ENCODE data around the gene HOXA1.
A peak's percentile ranks its signal among the peaks of the same experiment; 100 is the strongest.

Gene HOXA1

DNA sequence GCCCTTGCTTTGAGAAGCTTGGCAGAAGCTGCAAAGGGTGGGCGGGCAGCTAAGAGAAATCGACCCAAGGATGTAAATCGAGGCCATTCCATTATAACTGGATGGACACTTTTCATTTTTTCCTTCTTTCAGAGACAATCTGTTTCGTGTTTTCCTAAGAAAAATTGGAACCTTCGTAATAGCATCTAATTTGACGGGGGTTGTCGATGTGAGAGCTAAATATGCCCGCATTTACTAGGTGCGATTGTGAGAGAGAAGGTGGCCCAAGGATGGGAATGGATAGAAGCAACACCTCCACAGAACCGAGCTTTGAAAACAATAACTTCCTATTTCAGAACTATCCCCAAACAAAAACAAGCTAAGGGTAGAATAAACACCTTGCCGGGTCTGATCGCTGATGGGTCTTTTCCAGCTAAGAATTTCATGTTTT lies 35.6 kb upstream of the HOXA1 start:
- DNase-seq, result no peak

- DNase-seq, result peak; percentile 95
Observed at GRCh38 chr7:27130540-27131389, 35.0 kb upstream of the HOXA1 start, which contains the start of gene HOXA4. TSS of gene HOXA4 (minus strand) at chr7:27130757. CDS start at chr7:27130733, 24 bp downstream.

DNA sequence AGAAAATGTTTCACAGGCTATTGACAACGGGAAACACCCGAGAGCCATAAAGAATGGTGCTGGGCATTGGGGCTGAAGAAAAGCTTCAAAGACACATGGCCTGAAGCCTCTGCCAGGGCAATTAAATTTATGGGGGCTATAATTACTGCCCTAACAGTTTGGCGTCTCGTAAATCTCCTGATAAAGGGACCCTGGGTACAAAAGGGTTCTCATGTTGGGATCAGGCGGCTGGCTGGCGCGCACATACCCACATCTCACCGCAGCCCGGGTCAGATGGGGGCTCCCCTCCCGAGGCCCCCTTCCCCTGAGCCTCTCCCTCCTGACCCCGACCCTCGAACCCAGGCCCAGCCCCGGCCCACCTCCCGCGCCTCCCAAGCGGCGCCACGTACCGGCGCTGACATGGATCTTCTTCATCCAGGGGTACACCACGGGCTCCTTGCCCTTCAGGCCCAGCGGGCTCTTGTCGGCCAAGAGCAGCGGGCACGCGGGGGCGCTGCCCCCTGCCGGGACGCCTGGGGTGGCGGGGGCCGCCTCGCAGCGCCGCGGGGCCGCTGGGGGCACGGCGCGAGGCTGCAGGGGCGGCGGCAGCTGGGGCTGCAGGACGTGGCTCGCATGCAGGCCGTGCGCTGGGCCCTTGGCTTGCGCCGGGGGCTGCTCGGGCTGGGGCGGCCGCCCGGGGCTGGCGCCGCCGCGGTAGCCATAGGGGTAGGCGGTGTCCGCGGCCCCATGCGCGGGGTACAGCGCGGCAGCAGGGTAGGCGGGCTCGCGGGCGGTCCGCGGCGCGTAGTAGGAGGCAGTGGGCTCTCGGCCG lies 34.1 kb upstream of the HOXA1 start:
- peak; percentile 59 for DNase-seq

GRCh38 chr7:27128776-27129728 lies 33.3 kb upstream of the HOXA1 start:
- no peak for DNase-seq

- peak; percentile 81 for DNase-seq
Observed at GRCh38 chr7:27128034-27128433, 32.2 kb upstream of the HOXA1 start.

DNA sequence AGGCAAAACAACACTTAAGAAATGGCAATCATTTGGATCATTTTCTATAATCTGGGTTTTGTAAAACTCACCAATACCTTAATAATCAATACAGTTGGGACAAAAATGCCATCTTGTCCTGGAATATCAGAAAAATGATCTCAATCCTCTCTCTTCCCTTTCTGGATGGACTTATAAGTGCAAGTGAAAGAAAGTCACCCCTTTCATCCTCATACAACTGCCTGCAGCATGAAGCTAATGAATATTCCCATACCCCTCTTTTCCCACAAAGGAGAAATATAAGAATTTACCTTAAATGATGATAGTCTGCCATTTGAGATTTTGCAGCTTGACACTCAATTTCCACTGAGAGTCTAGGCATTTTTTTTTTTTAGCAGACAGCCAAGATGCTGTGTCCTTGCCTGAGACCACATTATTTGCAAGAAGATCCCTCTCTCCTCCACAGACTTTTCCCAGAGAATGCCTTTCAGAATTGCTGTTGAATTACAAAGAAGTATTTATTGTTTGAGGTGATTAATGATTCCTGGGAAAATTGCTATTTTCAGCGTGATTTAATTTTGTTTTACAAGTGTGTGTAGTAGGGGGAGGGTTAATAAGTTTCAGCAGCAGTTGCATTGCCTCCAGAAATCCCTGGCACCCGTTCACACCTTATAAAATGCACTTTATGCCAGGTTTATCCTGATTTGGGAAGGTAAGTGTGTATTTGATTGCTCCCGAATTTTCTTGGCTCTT lies 31.0 kb upstream of the HOXA1 start:
- no peak for DNase-seq

GRCh38 chr7:27125986-27126394 lies 30.2 kb upstream of the HOXA1 start:
- no peak for DNase-seq

- DNase-seq, result no peak
Observed at GRCh38 chr7:27124902-27125689, 29.3 kb upstream of the HOXA1 start.

- DNase-seq, result peak; percentile 32
Observed at GRCh38 chr7:27124096-27124901, 28.5 kb upstream of the HOXA1 start.

DNA sequence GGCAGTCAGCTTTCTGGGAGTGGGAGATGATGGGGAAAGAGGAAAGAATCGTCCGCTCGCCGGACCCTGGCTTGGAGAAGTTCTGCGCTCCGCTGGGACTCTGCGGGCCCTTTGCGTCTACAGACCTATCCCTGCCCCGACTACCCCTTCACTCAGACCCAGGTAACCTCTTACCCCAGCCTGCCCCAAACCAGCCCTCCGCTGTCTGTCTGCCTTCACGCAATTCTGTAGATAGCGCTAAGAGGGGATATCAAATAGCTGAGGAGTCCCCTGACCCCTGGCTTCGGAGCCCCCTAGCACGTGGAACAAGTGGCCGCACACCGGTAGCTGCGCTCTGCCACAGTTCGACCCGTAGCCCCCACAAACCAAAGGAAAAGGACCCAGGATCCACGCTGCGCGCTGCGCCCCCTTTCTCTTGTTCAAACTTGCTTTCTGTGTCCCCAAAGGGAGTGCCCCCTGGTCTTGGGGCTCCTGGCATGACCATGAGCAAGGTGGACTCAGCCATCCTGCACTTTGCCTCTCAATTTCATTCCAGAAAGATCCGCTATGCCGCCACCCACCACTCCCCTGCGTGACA lies 27.8 kb upstream of the HOXA1 start:
- no peak for DNase-seq

DNA sequence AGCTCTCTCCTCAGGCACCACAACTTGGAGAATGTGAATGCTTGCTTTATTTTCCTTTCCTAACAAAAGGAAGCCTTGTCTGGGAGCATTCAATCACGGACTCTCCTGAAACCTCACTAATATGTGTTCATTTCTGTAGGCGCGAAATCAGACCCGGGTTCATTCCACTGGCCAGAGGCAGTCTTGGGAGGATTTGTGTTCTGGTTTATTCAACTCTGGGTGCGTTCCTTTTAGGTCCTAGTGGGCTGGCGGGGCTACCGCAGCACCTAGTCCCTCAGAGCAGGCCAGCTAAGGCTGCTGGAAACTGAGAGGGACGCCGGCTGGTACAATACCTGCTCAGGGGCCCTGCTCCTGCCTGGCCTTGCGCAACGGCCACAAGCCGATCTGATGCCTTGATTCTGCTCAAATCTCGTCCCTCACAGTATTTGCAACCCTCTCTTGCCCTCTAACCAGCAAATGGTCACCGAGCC lies 27.2 kb upstream of the HOXA1 start:
- no peak for DNase-seq

DNA sequence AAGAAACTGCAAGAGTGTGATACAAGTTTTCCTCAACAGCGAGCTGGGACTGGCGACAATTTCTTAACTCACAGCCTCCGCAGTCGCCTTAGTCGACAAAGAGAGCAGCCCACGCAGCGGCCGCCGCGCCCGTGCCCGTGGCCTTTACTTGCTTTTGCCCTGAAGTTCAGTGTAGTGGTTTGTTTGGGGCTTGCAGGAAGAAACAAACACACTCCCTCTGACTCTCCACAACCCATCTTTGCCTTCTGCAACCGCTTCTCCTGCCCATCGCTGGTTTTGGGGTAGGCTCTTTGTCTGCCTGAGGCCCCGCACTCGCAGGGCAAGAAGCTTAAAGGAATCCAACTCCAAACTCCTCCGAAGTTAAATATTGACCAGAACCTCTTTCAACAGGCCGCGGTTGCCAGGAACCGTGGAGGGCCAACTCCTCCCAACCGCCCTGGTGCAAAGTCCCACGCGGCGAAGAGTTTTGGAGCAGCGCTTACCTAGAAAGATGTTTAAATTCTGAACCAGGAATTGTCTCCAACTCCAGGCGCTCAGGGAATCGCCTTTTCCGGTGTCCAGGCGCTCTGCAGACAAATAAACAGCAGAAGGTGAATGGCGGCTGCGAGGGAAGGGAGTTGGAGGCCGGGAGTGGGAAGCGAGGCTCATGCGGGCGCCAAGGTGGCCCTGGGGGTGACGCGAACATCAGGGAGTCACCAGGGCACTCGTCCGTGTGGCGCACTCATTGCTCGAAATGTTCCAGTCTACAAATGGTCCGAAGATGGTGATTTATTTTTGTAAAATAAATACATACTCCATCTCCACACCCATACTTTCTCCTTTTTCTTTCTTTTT lies 26.5 kb upstream of the HOXA1 start:
- DNase-seq, result peak; percentile 28

DNA sequence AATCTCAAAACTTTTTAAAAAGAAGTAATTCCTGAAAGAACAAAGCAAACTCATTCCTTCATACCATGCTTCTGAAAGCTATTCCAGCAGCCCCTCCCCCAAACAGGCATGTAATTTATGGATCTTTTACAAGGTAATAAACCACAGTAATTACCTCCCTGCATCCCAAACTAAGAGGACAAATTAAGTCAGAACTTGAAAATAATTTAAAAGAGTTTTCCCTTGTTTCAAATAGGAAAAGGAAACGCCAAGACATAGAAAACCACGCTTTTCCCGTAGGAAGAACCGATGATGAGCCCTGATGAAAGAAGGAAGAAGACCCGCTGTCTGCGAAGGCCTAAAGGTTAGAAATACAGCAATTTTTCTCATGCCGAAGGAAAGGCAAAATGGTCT lies 25.9 kb upstream of the HOXA1 start:
- no peak for DNase-seq

GRCh38 chr7:27119412-27119911 lies 23.7 kb upstream of the HOXA1 start:
- DNase-seq, result no peak

DNA sequence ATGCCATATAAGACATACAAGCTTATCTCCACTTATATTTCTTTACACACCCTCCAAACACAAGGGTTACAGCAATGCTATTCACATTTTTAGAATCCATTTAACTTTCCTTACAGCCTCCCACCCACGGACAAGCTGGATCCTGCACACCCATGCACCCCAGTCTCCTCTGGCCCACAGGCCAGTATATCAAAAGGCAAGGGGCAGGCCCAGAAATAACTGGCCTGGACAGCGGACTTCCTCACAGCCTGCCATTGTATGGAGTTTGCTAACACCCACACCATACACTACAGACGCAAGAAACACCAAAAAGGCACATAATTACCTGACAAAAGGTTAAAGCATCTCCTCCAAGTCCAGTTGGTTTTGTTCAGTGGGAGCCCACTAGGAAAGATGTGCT lies 22.8 kb upstream of the HOXA1 start:
- DNase-seq, result no peak

- DNase-seq, result peak; percentile 23
Observed at GRCh38 chr7:27117887-27118491, 22.2 kb upstream of the HOXA1 start.

DNA sequence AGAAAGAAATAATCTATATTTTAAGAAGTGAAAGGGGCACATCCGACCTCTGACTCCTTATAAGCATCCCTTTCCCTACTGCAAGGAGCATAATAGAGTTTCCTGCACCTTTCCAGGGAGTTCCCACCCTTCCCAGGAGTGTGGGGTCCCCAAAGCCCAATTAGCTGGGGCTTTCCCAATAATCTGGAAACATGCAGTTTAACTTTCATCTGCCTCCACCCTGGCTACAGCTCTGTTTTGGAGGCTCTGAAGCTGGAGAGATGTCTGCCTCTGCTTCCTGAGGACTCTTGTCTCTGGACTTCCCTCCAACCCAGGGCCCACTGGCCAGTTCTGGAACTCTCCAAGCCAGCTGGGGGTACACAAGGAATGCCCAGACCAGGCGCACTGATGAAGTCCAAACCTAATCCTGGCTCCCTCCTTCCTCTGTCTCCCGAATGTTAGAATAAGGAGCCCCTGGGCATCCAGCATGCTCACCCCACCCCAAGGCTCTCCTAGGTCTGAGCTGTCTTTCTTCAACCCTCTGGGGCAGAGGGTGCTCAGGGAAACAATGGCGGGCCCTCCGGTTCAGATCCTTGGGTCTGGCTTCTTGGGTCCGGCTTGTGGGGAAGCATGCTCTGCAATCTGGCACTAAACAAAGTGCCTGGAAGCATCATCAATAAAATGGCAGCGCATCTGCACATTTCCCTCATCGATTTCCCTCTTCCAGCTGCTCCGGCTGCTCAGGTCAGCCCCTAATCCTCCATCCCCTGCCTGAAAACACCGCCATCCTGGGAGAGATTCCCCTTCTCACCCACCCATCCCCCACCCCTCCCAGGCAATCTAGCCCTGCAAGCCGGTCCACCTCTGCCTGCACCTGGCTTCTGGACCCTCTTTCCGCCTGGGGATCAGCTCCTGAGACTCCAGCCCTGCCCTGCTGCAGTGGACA lies 21.4 kb upstream of the HOXA1 start:
- peak; percentile 23 for DNase-seq
